ENCODE results near the gene CDH23.

DNA sequence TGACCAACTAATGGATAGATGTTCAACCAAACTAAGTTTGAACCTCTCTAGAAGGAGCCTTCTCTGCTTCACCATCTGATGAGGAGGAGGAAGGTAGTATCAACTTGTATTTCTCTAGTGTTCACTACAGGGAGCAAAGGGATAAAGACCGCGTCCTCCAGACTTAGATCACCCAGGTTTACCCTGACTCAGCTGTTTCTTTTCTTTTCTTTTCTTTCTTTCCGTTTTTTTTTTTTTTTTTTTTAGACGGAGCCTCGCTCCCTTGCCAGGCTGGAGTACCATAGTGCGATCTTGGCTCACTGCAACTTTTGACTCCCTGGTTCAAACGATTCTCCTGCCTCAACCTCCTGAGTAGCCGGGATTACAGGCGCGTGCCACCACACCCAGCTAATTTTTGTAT is 263.0 kb downstream of the CDH23 start:
- TF ChIP-seq CTCF (optimal IDR thresholded peaks at IDR 0.05 in 1 of 3, IDR thresholded peaks at IDR 0.05 in 1 of 3, conservative IDR thresholded peaks at IDR 0.05 in 1 of 3; ENCODE audit: extremely low read depth in 1 of 3, insufficient read depth in 2 of 3, low read length in 3 of 3) (no peak), EZH2 (IDR thresholded peaks at IDR 0.05; ENCODE audit: low read length) (no peak)
